ENCODE measurements around the gene SIL1. TPM values are rescaled to one million over a fixed set of nuclear protein-coding genes. Genes with fewer than 3 reads are reported as not detected.

SIL1 gene
- polyA plus RNA-seq, 3 donors: 25.4 to 35.1 (median 27.9) TPM

DNA sequence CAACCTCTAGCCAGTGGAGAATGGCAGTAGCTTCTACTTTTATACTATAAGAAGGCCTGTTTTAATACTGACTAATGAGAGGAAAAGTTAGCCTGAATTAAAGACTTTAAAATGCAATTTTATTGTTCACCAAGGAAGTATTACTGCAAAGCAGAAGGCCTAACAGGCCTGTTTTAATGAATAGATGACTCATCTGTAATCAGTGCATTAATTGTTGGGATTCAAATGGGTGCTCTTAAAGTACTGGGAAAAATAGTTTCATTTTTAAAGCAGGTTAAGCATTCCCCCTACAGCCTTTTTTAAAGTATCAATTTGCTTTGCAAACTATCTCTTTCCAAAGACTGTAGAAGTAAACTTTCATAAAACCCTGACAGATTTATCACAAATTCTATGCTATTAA, 147.7 kb downstream of the SIL1 start:
- peaks cover 0 to 1% (median 0%) of the 10 kb centered on the region in 3 donors for H3K27me3 Mint-ChIP-seq (ENCODE audit: low read depth in 3 of 3)
- no peak overlapping the region for H3K4me3 Mint-ChIP-seq
- no peaks in the 10 kb centered on the region for H3K9me3 Mint-ChIP-seq
- Histone ChIP-seq H3K4me3 (replicated peaks in 1 of 3; ENCODE audit: low read depth in 2 of 3, low read length in 3 of 3) (no peak overlapping the region), H3K36me3 (replicated peaks in 1 of 2; ENCODE audit: control insufficient read depth in 1 of 2, insufficient read depth in 2 of 2, low read length in 2 of 2) (peaks cover 8 to 26% of the 10 kb centered on the region in 2 donors), H2AFZ (ENCODE audit: insufficient read depth, low read depth, low read length, poor library complexity, severe bottlenecking) (no peak overlapping the region), H4K20me1 (ENCODE audit: insufficient read depth, low read length) (no peaks in the 10 kb centered on the region), H3K4me2 (replicated peaks; ENCODE audit: extremely low read depth, low read length, poor library complexity, severe bottlenecking) (no peak overlapping the region), H3K4me1 (ENCODE audit: control insufficient read depth in 1 of 2, insufficient read depth in 2 of 2, low read length in 2 of 2) (no peaks in the 10 kb centered on the region), H3K9ac (ENCODE audit: insufficient read depth, low read length, poor library complexity, severe bottlenecking) (no peak overlapping the region), H3K27ac (ENCODE audit: low read depth in 1 of 2, low read length in 2 of 2) (no peak overlapping the region), H3K79me2 (ENCODE audit: insufficient read depth, low read length) (no peaks in the 10 kb centered on the region), H3K9me3 (replicated peaks in 1 of 2; ENCODE audit: control insufficient read depth in 1 of 2, insufficient read depth in 1 of 2, low read length in 2 of 2) (no peaks in the 10 kb centered on the region), H3K27me3 (ENCODE audit: control insufficient read depth in 2 of 2, insufficient read depth in 2 of 2, low read length in 2 of 2) (no peaks in the 10 kb centered on the region)
- peaks cover 14 to 20% of the 10 kb centered on the region in 2 donors for H3K36me3 Mint-ChIP-seq
- peaks cover 2% of the 10 kb centered on the region for H3K4me1 Mint-ChIP-seq
- H3K27ac Mint-ChIP-seq: no peak overlapping the region
- intact Hi-C loops (cut with micrococcal nuclease): no loop called here
- no peak for DNase-seq
- no peak for TF ChIP-seq CTCF (IDR thresholded peaks at IDR 0.05)

- Histone ChIP-seq H3K4me3 (replicated peaks in 1 of 3; ENCODE audit: low read depth in 2 of 3, low read length in 3 of 3) (no peak overlapping the region), H4K20me1 (ENCODE audit: insufficient read depth, low read length) (no peaks in the 10 kb centered on the region), H3K4me1 (ENCODE audit: control insufficient read depth in 1 of 2, insufficient read depth in 2 of 2, low read length in 2 of 2) (no peaks in the 10 kb centered on the region), H3K9ac (ENCODE audit: insufficient read depth, low read length, poor library complexity, severe bottlenecking) (no peak overlapping the region), H3K27ac (ENCODE audit: low read depth in 1 of 2, low read length in 2 of 2) (no peak overlapping the region), H3K27me3 (ENCODE audit: control insufficient read depth in 2 of 2, insufficient read depth in 2 of 2, low read length in 2 of 2) (no peaks in the 10 kb centered on the region), H3K79me2 (ENCODE audit: insufficient read depth, low read length) (no peaks in the 10 kb centered on the region), H3K36me3 (replicated peaks in 1 of 2; ENCODE audit: control insufficient read depth in 1 of 2, insufficient read depth in 2 of 2, low read length in 2 of 2) (peaks cover 8 to 26% of the 10 kb centered on the region in 2 donors), H3K4me2 (replicated peaks; ENCODE audit: extremely low read depth, low read length, poor library complexity, severe bottlenecking) (no peak overlapping the region), H2AFZ (ENCODE audit: insufficient read depth, low read depth, low read length, poor library complexity, severe bottlenecking) (no peak overlapping the region), H3K9me3 (replicated peaks in 1 of 2; ENCODE audit: control insufficient read depth in 1 of 2, insufficient read depth in 1 of 2, low read length in 2 of 2) (no peaks in the 10 kb centered on the region)
- Mint-ChIP-seq H3K9me3 (no peaks in the 10 kb centered on the region), H3K27me3 (ENCODE audit: low read depth in 3 of 3) (peaks cover 0 to 1% (median 0%) of the 10 kb centered on the region in 3 donors), H3K36me3 (peaks cover 14 to 20% of the 10 kb centered on the region in 2 donors), H3K27ac (no peak overlapping the region), H3K4me1 (peaks cover 2% of the 10 kb centered on the region), H3K4me3 (no peak overlapping the region)
- 71% methylated on average over 1 of the region's 1 CpG for WGBS (ENCODE audit: insufficient coverage)
- intact Hi-C loops (cut with micrococcal nuclease): no loop called here
- no peak for TF ChIP-seq CTCF (IDR thresholded peaks at IDR 0.05)
- no peak for DNase-seq
Measured at GRCh38 chr5:139049780-139050179, 148.4 kb downstream of the SIL1 start.

Data from CD14-positive monocyte (primary cell).